K562 (cell line): ENCODE results near the gene MTHFD2. TPM values are rescaled to one million over a fixed set of nuclear protein-coding genes. Genes with fewer than 3 reads are reported as not detected.

ENCODE experiments used
- CBFA2T3 ChIP-seq: fragments of 450-650 bp; IDR thresholded peaks from 2 replicates; pipeline ENCODE4 v1.6.1; 2017
- DACH1 ChIP-seq: fragments of 450-650 bp; IDR thresholded peaks from 2 replicates; pipeline ENCODE4 v1.6.1; 2018; ENCODE audit not compliant: partially characterized antibody
- DIDO1 ChIP-seq: fragments of 450-650 bp; IDR thresholded peaks from 2 replicates; pipeline ENCODE4 v1.6.1; 2016; ENCODE audit warnings: low read depth, missing biosample characterization, missing genetic modification characterization
- HDAC8 ChIP-seq: fragments of 450-650 bp; IDR thresholded peaks from 2 replicates; pipeline ENCODE4 v1.6.1; 2016; ENCODE audit warnings: mild to moderate bottlenecking, missing genetic modification characterization, moderate library complexity, missing compliant biosample characterization
- MEF2A ChIP-seq: IDR thresholded peaks from 2 replicates; pipeline ENCODE4 v1.6.1; 2011; ENCODE audit warnings: low read depth, mild to moderate bottlenecking, low read length, moderate library complexity; ENCODE audit not compliant: control insufficient read depth
- MXI1 ChIP-seq: IDR thresholded peaks from 2 replicates; pipeline ENCODE4 v1.6.1; 2011; ENCODE audit warnings: low read depth, mild to moderate bottlenecking, improper control_type of control experiment, low read length
- NR2C1 ChIP-seq, 2 experiments: fragments of 450-650 bp; IDR thresholded peaks; 2 replicates each; pipeline ENCODE4 v1.6.1; 2017; ENCODE audit warnings: mild to moderate bottlenecking in 2 of 2, antibody characterized with exemption in 1 of 2, inconsistent platforms in 1 of 2, missing compliant biosample characterization in 1 of 2, missing genetic modification characterization in 1 of 2
- POLR3A ChIP-seq: IDR thresholded peaks from 2 replicates; pipeline ENCODE4 v1.6.1; 2011; ENCODE audit warnings: borderline replicate concordance, mild to moderate bottlenecking, moderate library complexity; ENCODE audit not compliant: insufficient read length, insufficient read depth; ENCODE audit errors: extremely low read depth
- RAD21 ChIP-seq, 2 experiments: fragments of 250-450 bp in 1 of 2; fragments of 450-650 bp in 1 of 2; sonication (Bioruptor Pico) in 1 of 2; formaldehyde crosslinking in 1 of 2; IDR thresholded peaks in 1 of 2; conservative IDR thresholded peaks in 1 of 2; 2 replicates each; pipeline versions ENCODE4 v1.4.0 to v1.8.0; 2020 to 2022; ENCODE audit warnings: mild to moderate bottlenecking in 2 of 2, moderate library complexity in 1 of 2
- ZC3H4 ChIP-seq: sonication (generic); formaldehyde crosslinking; IDR thresholded peaks from 2 replicates; pipeline ENCODE4 v1.9.0; 2021; ENCODE audit warnings: missing genetic modification reagents, borderline replicate concordance
- ZNF134 ChIP-seq: fragments of 250-450 bp; sonication (Bioruptor Pico); conservative IDR thresholded peaks from 2 replicates; pipeline ENCODE4 v1.4.0; 2020
- ZNF274 ChIP-seq: IDR thresholded peaks from 2 replicates; pipeline ENCODE4 v1.6.1; 2011; ENCODE audit warnings: low read depth, mild to moderate bottlenecking, low read length, moderate library complexity, borderline replicate concordance
- polyA plus RNA-seq, 8 experiments: library from polyadenylated mRNA; depleted of rRNA in 4 of 8; stranded (reverse) in 5 of 8; unstranded in 3 of 8; fragments of >200 nt; fragmentation: Nextera tagmentation in 2 of 8; fragmentation: Illumina TruSeq in 1 of 8; extraction: Ambion mirVana in 2 of 8; extraction: Trizol in 1 of 8; gene quantifications; 2 replicates each; pipeline versions ENCODE4 v1.2.1 to v1.2.3, GENCODE V29; 2011 to 2014; ENCODE audit warnings: inconsistent platforms in 1 of 8, missing spikeins in 1 of 8
- total RNA-seq, 7 experiments: library from RNA; depleted of rRNA in 6 of 7; stranded (reverse); fragments of >200 nt in 6 of 7; fragmentation: Illumina TruSeq in 2 of 7; extraction: Trizol in 2 of 7; gene quantifications; 2 replicates each; pipeline versions ENCODE4 v1.2.1 to v1.2.3, GENCODE V29; 2011 to 2021; ENCODE audit warnings: low replicate concordance in 1 of 7
- TF ChIP-seq, protein P1 (sequence below): fragments of 450-650 bp; IDR thresholded peaks from 2 replicates; pipeline ENCODE4 v1.6.1; 2016; ENCODE audit warnings: antibody characterized with exemption
- TF ChIP-seq, protein P2 (sequence below), 2 experiments: fragments of 450-650 bp in 1 of 2; sonication (generic) in 1 of 2; formaldehyde crosslinking; conservative IDR thresholded peaks; 2 replicates each; pipeline versions ENCODE4 v1.4.0 to v1.8.1; 2020 to 2022; ENCODE audit warnings: mild to moderate bottlenecking in 1 of 2, missing genetic modification reagents in 1 of 2
- TF ChIP-seq, protein P3 (sequence below): IDR thresholded peaks from 2 replicates; pipeline ENCODE4 v1.6.1; 2011; ENCODE audit not compliant: insufficient read length; ENCODE audit errors: extremely low read depth
- TF ChIP-seq, protein P4 (sequence below): fragments of 250-450 bp; sonication (Bioruptor Pico); IDR thresholded peaks from 2 replicates; pipeline ENCODE4 v1.4.0; 2020
- TF ChIP-seq, protein P5 (sequence below): fragments of 450-650 bp; IDR thresholded peaks from 2 replicates; pipeline ENCODE4 v1.6.1; 2016; ENCODE audit warnings: low read depth, mild to moderate bottlenecking, moderate library complexity

Gene MTHFD2
- total and polyA plus RNA-seq, 9 of the 15 experiments (the other 6 are each of a cell fraction or from before 2014, with no cell fraction given) = 113 to 520 (median 234) TPM

DNA sequence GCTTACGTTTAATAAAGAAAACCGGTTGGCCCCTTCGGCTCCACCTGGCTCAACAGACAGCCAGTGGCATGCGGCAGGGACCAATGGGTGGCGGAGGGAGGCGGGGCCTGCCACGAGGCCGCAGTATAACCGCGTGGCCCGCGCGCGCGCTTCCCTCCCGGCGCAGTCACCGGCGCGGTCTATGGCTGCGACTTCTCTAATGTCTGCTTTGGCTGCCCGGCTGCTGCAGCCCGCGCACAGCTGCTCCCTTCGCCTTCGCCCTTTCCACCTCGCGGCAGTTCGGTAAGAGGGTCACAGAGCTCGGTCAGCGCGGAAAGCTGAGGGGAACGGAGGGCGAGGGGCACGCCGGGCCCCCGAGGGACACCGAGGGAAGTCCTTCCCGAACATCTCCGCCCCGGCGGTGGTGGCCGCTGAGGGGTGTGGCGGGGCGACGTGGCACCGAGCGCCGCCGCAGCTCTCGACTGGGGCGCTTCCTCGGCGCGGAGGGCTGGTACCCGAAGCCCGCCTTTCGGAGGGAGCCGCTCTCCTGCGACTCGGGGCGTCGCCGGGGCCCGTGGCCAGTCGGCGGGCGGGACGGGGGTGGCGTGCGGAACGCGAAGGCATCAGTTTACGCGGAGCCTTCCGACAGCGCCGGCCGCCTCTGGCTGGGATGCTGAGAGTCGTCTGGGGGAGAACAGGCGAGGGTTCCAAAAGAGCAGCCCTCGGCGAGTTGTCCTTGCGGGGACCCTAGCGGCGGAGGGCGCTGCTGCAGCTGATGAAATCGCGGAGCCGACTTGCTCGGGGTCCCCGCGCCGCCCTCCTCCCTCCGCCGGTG, at the start of gene MTHFD2 (continued):
- TF ChIP-seq, protein P1, sequence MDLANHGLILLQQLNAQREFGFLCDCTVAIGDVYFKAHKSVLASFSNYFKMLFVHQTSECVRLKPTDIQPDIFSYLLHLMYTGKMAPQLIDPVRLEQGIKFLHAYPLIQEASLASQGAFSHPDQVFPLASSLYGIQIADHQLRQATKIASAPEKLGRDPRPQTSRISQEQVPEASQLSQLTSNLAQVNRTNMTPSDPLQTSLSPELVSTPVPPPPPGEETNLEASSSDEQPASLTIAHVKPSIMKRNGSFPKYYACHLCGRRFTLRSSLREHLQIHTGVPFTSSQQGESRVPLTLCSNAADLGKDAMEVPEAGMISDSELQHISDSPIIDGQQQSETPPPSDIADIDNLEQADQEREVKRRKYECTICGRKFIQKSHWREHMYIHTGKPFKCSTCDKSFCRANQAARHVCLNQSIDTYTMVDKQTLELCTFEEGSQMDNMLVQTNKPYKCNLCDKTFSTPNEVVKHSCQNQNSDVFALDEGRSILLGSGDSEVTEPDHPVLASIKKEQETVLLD = no peak
- TF ChIP-seq, protein P2, sequence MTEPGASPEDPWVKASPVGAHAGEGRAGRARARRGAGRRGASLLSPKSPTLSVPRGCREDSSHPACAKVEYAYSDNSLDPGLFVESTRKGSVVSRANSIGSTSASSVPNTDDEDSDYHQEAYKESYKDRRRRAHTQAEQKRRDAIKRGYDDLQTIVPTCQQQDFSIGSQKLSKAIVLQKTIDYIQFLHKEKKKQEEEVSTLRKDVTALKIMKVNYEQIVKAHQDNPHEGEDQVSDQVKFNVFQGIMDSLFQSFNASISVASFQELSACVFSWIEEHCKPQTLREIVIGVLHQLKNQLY (CRISPR knock-in tag; conservative IDR thresholded peaks at IDR 0.05) = peak in 1 of 2 experiments; percentile 96; a peak in 2 of 4 replicates
- TF ChIP-seq CBFA2T3 = no peak
- peak; percentile 72 to 82 for TF ChIP-seq RAD21 (CRISPR knock-in tag; conservative IDR thresholded peaks at IDR 0.05 in 1 of 2, IDR thresholded peaks at IDR 0.05 in 1 of 2)
- TF ChIP-seq NR2C1 (IDR thresholded peaks at IDR 0.05) = no peak
- no peak for TF ChIP-seq NR2C1 (tag; IDR thresholded peaks at IDR 0.05)
- no peak for TF ChIP-seq ZNF274
- no peak for TF ChIP-seq ZNF134 (CRISPR knock-in tag)
- TF ChIP-seq, protein P3, sequence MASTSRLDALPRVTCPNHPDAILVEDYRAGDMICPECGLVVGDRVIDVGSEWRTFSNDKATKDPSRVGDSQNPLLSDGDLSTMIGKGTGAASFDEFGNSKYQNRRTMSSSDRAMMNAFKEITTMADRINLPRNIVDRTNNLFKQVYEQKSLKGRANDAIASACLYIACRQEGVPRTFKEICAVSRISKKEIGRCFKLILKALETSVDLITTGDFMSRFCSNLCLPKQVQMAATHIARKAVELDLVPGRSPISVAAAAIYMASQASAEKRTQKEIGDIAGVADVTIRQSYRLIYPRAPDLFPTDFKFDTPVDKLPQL = peak; percentile 90
- TF ChIP-seq ZC3H4 (CRISPR knock-in tag) = peak; percentile 91
- TF ChIP-seq DIDO1 (tag) = no peak
- TF ChIP-seq MXI1 = peak; percentile 70
- no peak for TF ChIP-seq POLR3A
- TF ChIP-seq HDAC8 (tag) = 0 out of 2 replicates have a peak, but pooled peaks have one; percentile 61
- TF ChIP-seq, protein P4, sequence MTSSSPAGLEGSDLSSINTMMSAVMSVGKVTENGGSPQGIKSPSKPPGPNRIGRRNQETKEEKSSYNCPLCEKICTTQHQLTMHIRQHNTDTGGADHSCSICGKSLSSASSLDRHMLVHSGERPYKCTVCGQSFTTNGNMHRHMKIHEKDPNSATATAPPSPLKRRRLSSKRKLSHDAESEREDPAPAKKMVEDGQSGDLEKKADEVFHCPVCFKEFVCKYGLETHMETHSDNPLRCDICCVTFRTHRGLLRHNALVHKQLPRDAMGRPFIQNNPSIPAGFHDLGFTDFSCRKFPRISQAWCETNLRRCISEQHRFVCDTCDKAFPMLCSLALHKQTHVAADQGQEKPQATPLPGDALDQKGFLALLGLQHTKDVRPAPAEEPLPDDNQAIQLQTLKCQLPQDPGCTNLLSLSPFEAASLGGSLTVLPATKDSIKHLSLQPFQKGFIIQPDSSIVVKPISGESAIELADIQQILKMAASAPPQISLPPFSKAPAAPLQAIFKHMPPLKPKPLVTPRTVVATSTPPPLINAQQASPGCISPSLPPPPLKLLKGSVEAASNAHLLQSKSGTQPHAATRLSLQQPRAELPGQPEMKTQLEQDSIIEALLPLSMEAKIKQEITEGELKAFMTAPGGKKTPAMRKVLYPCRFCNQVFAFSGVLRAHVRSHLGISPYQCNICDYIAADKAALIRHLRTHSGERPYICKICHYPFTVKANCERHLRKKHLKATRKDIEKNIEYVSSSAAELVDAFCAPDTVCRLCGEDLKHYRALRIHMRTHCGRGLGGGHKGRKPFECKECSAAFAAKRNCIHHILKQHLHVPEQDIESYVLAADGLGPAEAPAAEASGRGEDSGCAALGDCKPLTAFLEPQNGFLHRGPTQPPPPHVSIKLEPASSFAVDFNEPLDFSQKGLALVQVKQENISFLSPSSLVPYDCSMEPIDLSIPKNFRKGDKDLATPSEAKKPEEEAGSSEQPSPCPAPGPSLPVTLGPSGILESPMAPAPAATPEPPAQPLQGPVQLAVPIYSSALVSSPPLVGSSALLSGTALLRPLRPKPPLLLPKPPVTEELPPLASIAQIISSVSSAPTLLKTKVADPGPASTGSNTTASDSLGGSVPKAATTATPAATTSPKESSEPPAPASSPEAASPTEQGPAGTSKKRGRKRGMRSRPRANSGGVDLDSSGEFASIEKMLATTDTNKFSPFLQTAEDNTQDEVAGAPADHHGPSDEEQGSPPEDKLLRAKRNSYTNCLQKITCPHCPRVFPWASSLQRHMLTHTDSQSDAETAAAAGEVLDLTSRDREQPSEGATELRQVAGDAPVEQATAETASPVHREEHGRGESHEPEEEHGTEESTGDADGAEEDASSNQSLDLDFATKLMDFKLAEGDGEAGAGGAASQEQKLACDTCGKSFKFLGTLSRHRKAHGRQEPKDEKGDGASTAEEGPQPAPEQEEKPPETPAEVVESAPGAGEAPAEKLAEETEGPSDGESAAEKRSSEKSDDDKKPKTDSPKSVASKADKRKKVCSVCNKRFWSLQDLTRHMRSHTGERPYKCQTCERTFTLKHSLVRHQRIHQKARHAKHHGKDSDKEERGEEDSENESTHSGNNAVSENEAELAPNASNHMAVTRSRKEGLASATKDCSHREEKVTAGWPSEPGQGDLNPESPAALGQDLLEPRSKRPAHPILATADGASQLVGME = peak; percentile 67; the same call in 1 of the 2 replicates
- TF ChIP-seq DACH1 = peak; percentile 18
- TF ChIP-seq, protein P5, sequence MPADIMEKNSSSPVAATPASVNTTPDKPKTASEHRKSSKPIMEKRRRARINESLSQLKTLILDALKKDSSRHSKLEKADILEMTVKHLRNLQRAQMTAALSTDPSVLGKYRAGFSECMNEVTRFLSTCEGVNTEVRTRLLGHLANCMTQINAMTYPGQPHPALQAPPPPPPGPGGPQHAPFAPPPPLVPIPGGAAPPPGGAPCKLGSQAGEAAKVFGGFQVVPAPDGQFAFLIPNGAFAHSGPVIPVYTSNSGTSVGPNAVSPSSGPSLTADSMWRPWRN = no peak
- TF ChIP-seq MEF2A = no peak
